Tracheal epithelial cell (primary cell): ENCODE results near the gene CTXN2. TPM values are rescaled to one million over a fixed set of nuclear protein-coding genes. Genes with fewer than 3 reads are reported as not detected.

ENCODE experiments used
- total RNA-seq: library from RNA; depleted of rRNA; stranded (reverse); fragments of >200 nt; gene quantifications from 2 replicates; pipeline ENCODE4 v1.2.1, GENCODE V29; 2014

Gene CTXN2
- total RNA-seq: not detected in 2 replicates

GRCh38 chr15:48191574-48192225 lies at the start of gene CTXN2:
Gene CTXN2, plus strand, starts transcription at chr15:48191665. Its CDS starts 9,636 bp downstream, at chr15:48201301.

GRCh38 chr15:48177766-48178647 lies 13.5 kb upstream of the CTXN2 start, which contains the start of gene MYEF2:
Gene MYEF2, minus strand, starts transcription at chr15:48178295. Its CDS starts 58 bp downstream, at chr15:48178237.

GRCh38 chr15:48205981-48206380 lies 14.5 kb downstream of the CTXN2 start, which contains the start of gene SLC12A1:
Gene SLC12A1, plus strand, starts transcription at chr15:48206302. Its CDS starts 1,418 bp downstream, at chr15:48207720.

Other genes starting within 250 kb of the CTXN2 start
- not detected in 2 replicates for gene SLC24A5, start 70.7 kb upstream of the CTXN2 start, total RNA-seq
- gene MYEF2, start 13.4 kb upstream of the CTXN2 start, total RNA-seq: 0.43 and 4.8 TPM in 2 replicates
- gene SLC12A1, start 14.6 kb downstream of the CTXN2 start, total RNA-seq: under 0.01 TPM in 1 of 2 replicates, not detected in the other
- gene DUT, start 139.8 kb downstream of the CTXN2 start, total RNA-seq: 49.2 and 74.7 TPM in 2 replicates